Thyroid gland (tissue), 4 donors: ENCODE measurements around the gene ITGA8.

ENCODE experiments used
- POLR2A ChIP-seq, 2 donors: fragments of 450-650 bp; IDR thresholded peaks; one replicate each; pipeline ENCODE4 v1.6.1; 2017; ENCODE audit warnings: antibody characterized with exemption in 2 of 2, mild to moderate bottlenecking in 2 of 2, moderate library complexity in 1 of 2
- TF ChIP-seq, protein P1 (sequence below), 6 experiments: fragments of 200-600 bp in 3 of 6; fragments of 450-650 bp in 3 of 6; sonication (generic) in 3 of 6; IDR thresholded peaks; one replicate each; pipeline ENCODE4 v1.5.1; 2016 to 2019; ENCODE audit warnings: antibody characterized with exemption in 6 of 6, mild to moderate bottlenecking in 2 of 6, inconsistent platforms in 1 of 6, moderate library complexity in 1 of 6

- TF ChIP-seq, protein P1, sequence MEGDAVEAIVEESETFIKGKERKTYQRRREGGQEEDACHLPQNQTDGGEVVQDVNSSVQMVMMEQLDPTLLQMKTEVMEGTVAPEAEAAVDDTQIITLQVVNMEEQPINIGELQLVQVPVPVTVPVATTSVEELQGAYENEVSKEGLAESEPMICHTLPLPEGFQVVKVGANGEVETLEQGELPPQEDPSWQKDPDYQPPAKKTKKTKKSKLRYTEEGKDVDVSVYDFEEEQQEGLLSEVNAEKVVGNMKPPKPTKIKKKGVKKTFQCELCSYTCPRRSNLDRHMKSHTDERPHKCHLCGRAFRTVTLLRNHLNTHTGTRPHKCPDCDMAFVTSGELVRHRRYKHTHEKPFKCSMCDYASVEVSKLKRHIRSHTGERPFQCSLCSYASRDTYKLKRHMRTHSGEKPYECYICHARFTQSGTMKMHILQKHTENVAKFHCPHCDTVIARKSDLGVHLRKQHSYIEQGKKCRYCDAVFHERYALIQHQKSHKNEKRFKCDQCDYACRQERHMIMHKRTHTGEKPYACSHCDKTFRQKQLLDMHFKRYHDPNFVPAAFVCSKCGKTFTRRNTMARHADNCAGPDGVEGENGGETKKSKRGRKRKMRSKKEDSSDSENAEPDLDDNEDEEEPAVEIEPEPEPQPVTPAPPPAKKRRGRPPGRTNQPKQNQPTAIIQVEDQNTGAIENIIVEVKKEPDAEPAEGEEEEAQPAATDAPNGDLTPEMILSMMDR (IDR thresholded peaks at IDR 0.05) = no peak
- no peak for TF ChIP-seq POLR2A (IDR thresholded peaks at IDR 0.05)
These were observed 47.3 kb downstream of the ITGA8 start for GRCh38 chr10:15672469-15672868.
